A673 (cell line): ENCODE measurements around the gene KLHL30.

Source experiments
- CTCF ChIP-seq: fragments of 300-800, 200-600 bp; sonication (generic); conservative IDR thresholded peaks from 2 replicates; pipeline ENCODE4 v1.5.1; 2017; ENCODE audit warnings: low read depth, mild to moderate bottlenecking, antibody characterized with exemption, low read length, moderate library complexity, mixed read lengths
- EZH2 ChIP-seq: fragments of 200-600 bp; sonication (generic); IDR thresholded peaks from 2 replicates; pipeline ENCODE4 v1.6.1; 2017; ENCODE audit warnings: borderline replicate concordance, low read depth, mild to moderate bottlenecking, mixed read lengths, antibody characterized with exemption, low read length; ENCODE audit not compliant: poor library complexity, severe bottlenecking

- TF ChIP-seq CTCF (no peak), EZH2 (no peak)
These were observed 45.0 kb upstream of the KLHL30 start for GRCh38 chr2:238093181-238094140.
